Iris pigment epithelial cell (primary cell): ENCODE results near the gene CAMTA1.
A peak's percentile ranks its signal among the peaks of the same experiment; 100 is the strongest.

ENCODE experiments used
- DNase-seq: peaks from one replicate; pipeline ENCODE4 v3.0.0-alpha.2; 2011; ENCODE audit warnings: low read depth

The CAMTA1 gene

DNA sequence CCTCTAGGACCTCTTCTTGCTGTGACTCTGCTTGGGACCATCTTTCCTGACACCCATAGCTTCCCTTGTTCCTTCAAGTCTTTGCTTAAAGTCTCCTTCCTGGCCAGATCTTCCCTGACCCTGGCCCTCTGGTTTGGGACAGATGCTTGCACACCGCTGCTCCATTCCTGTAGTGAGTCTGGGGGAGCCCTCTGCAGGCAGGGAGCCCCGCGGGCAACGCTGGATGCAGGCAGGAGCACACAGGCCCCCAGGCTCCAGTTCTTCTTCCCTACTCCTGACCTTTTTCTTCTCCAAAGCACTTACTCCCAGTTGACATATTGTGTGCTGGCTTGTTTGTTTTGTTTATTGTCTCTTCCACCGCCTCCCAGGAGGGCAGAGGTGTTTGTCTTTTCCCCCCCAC is 413.4 kb downstream of the CAMTA1 start:
- DNase-seq: no peak

DNA sequence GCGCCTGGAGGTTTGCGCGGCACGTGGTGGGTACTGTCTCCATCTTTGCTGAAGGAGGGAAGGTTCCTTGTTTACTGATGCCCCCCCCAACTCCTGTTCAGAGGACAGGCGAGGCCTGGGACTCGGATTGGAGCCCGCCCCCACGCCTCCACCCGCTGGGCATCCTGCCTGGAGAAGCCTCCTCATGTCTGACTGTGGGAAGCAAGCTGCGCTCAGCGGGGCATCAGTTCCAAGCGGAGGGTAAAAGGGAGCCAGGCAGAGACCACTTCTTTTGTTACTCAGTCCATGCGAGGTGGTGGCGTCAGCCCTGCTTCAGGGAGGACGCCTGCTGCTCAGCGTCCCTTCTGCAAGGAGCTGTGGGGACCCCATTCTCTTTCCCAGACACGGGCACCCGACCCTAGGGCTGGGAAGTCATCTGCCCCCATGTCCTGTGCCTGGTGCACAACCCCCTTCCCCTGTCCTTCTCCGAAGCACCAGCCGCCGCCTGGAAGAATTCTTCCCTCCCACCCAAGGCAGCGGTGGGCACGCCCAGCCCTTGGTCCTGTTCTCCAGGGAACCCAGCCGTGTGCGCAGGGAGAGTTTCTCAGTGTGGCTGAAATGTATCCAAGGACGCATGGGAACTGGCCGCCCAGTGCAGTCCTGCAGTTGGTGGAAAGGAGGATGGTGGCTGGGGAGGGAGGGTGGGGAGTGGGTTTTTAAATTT is 414.0 kb downstream of the CAMTA1 start:
- DNase-seq: no peak

DNA sequence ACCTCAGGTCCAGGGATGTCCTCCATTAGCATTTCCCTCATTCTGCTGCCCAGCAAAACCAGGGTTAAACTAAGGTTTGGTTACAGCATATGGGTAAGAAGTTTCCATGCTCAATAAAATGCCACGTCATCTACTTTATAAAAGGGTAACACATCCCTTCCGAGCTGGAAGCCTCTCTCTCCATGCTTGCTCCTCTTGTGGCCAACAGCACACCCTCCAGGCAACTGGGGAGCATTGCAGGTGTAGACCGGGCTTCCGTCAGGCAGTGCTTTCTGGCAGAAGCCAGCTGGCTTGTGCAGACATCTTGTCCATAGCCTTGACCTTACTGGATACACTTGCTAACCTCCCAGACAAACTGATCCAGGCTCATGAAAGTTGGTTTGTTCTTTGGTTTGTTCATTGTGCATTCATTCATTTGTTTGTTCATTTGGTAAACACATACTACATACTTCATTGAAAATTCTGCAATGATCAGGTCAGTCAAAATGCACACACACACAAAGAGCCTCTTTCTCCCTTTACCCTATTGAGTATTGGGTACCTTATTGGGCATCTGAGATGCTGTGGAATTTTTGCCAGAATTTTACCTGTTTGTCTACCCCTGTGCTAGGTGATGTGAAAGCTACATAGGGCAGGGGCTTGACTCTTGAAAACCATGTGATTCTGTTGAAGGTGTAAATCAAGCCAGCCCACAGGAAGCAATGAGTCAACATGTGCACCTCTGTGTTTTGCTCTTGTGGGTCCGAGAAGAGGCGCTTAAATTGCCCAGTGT is 422.8 kb downstream of the CAMTA1 start:
- peak; percentile 84 for DNase-seq

DNA sequence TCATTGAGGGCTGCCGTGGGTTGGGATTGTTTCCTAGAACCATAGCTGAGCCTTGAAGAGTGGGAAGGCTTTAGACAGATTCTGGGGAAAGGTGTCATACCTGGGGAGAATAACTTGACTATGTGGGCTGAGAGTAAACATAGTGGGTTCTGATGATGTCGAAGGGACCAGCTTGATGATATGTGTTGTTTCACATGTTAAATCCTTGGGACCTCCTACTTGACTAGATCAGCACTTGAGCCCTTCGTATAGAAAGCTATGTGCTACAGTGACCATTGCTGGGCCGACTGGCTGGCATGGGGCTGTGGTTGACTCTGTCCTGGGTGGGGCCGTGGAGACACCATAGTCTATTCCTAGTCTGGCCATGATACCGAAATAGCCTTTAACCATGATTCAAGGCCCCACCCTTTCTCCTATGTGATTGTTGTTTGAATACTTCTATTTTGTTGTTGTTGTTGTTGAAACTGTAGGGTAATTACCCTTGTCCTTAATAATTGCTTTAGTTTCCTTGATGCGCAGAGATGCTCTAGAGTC is 423.5 kb downstream of the CAMTA1 start:
- no peak for DNase-seq

DNA sequence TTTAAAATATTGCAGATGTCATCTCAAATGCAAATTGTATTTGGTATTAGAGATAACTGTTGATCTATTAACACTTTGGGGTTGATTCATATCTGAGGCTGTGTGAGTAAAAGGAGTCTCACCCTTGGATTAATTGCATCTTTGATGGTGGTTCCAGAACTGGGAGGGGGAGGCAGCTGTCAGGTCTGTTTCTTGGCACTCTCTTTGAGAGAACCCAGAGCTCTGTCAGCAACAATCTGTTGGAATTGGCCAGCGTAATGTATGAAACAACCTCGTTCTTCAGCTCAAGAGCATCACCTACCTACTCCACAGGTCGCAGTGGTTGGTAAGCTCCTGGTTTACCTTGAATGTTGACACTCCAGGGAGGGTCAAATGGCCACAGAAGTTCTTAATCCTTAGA is 424.1 kb downstream of the CAMTA1 start:
- DNase-seq: no peak

DNA sequence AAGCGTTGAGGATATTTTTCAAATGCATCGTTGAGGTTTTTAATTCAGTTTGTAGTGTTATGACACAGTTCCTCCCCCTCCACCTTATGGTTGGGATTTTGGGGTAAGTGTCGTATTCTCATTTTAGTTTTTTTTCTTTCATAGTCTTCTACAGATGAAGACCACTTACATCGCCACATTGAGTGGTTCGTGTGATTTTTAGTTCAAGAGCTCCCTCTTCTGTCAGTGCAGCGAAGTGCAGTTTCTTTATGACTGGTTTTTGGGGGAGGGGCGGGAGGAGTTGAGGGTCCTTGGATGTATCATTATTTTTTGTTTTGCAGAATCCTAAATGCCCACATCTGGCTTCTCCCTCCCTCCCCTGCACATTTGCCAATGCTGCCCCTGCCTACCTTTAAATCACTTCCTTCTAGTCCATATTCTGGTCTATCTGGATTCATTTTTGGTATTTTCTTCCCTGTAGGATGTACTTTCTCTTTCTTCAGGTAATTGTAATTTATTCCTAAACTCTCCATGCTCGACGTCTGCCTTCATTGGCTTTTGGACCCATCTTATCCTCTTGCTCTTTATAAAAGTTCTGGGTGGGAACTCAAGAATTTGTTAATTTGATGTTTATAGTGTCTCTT is 433.1 kb downstream of the CAMTA1 start:
- DNase-seq: peak; percentile 25

DNA sequence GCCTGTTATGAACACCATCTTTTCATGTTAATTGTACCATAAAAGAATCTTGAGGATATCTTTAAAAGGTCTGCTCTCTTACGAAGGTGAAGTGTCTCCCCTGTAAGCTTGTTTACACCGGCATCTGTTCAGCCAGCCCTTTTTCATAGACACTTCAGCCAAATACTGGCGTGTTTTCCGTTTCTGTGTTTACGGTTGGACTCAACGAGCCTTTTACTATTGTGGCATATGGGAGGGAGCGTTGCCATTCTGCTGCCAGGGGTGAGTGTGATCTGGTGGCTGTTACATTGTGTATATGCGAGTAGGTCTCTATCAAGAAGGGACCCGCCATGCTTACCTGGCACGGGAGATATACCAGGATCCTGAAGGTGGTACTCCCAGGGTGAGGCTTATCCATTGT is 433.8 kb downstream of the CAMTA1 start:
- no peak for DNase-seq

DNA sequence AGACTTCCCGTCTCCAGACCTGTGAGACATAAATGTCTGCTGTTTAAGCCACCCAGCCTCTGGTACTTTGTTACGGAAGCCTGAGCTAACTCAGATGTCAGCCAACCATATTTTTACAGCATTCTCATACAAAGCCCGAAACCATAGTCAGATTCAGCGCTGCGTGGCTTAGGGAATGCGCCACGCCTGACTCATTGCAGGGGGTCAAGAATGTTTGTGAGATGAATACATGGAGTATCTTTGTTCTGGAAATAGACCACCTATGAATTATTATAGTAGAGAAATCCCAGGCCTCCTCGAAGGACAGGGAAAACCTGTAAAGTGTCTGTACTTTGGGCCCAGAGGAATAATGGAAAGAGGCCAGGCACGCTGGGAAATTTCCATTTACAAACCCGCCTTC is 434.8 kb downstream of the CAMTA1 start:
- peak; percentile 71 for DNase-seq

DNA sequence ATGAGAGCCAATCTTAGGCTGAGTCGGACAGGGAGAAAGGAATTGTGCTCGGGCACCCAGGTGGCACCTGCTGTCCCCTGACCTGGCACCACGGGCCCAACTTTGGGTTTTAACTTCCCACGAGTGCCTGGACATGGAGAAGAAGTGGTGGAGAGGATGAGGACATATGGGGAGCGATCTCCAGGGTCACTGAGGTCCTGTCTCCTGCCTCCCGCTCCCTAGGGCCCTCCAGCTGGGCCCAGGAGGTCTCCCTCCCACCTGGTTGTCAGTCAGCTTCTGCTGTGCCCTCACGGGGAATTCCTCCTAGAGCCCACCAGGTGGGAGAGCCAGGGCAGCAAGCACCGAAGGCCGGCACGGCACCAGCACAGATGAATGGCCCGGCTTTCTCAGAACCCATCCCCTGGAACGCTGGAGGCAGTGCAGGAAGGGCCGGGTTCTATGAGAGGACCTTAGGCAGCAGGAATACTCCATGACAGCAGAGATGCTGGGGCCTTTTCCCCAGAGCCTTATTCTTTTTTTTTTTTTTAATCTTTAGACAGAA is 435.5 kb downstream of the CAMTA1 start:
- no peak for DNase-seq

DNA sequence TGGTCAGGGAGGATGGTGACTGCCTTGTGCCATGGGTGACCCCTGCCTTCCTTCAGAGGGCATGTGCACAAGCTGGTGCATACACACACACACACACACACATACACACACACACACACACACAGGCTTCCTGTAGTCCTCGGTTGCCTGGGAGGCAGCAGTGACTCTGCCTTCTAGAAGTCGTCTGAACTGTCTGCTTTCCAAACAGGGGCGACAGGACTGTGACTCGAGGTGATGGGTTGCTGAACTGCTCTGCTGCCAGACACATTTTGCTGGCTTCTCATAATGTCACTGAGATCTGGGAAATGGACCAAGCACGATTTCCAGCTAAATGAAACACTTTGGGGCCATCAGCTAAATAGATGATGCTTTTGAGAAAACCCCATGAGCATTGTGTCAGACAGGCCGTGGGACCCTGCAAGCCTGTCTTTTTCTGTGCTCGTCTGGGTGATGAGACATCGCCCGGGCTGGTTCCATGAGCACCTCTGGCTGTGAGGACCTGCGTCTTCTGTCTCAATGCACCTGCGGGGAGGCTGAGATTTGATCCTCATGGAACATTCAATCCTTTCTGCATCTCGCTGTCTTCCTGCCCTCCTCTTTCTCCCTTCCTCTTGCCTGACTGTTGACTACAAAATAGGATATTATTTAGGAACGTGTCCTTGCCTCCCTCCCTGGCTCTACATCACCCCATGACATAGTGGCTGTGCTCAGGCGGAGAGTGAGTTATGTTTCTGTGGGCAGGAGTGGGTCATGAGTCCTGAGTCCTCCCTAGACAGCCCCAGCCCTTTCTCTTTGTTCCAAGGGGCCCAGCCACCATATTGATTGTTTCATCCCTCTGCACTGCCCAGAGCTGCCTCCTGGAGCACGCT is 436.8 kb downstream of the CAMTA1 start:
- peak; percentile 26 for DNase-seq

DNA sequence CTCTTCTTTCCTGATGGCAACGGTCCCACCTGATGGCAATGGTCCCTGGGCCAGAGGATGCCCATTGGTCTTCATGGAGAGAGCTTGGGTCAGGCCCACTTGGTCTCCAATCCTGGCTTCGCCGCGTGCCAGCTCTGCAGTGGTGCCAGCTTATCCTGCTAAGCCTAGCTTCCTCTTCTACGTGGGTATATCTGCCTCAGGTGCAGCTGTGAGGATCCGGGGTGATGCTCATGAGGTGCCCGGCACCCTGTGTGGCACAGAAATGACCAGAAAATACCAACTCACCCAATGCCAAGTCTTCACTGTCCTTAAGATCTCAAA is 437.4 kb downstream of the CAMTA1 start:
- DNase-seq: no peak

DNA sequence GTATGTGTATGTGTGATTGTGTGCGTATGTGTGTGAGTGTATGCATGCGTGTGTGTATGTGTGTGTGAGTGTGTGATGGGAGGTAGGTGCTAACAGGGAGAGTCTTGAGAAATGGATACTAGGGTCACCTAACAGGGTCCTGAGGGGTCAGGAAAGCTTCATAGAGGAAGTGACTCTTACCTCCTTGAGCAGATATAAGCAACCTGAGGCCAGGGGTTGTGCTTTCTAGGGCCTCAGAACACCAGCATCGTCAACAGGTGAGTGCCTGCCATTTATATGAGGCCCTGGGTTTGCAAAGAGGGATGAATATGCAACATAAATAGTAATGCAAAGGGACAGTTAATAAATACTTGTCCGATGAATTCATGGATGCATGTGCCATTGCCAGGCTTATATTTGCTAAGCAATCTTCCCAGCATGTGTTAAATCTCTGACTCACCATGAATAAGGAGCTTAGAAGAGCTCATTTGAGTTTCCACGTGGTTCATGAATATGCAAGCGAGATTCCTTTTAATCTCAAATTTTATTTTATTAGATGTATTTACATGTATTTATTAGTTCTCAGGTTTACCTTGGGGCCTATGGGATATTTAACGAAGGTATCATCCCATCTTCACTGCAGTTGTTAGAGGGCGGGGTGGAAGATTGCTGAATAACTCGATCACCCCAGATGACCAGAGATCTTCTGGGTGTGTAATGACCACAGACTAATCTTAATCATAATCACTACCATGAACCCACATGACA is 438.3 kb downstream of the CAMTA1 start:
- peak; percentile 91 for DNase-seq

DNA sequence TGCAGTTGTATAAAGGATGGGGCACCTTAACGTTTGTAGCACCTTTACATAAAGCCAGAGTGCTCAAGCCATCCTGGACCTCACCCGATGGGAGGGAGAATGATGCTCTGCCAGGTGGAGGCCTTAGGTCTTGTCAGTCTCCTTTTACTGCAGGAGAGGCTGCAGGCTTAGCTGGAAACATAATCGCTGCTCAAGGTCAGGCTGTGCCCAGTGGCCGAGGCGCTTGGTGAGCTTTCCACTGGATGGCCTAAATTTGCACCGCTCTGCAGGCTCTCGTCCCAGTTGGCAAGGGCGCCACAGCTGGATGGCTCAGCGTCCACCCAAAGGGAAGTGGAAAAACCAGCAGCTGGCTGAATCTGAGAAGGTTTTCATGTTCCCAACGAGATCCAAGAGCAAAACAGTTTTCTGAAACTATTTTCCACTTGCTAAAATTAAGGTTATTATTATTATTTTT is 438.9 kb downstream of the CAMTA1 start:
- no peak for DNase-seq

DNA sequence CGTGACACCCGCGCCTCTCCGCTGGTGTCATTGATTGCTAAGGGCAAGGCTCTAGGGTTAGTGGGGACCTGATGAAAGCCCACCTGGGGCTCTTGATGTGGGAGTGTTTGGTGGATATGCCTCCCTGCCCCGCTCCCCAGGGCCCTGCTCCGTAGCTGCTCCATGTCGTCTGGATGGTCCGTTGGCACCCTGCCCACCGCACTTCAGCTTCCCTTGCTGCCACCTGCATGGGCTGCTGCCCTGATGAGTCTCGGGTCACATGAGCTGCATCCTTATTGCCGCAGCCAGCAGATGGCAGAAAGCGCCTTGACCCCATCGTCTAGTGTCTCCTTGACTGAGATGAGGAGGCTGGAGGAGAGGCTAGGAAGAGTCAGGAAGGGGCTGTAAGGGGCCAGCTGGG is 439.4 kb downstream of the CAMTA1 start:
- no peak for DNase-seq

DNA sequence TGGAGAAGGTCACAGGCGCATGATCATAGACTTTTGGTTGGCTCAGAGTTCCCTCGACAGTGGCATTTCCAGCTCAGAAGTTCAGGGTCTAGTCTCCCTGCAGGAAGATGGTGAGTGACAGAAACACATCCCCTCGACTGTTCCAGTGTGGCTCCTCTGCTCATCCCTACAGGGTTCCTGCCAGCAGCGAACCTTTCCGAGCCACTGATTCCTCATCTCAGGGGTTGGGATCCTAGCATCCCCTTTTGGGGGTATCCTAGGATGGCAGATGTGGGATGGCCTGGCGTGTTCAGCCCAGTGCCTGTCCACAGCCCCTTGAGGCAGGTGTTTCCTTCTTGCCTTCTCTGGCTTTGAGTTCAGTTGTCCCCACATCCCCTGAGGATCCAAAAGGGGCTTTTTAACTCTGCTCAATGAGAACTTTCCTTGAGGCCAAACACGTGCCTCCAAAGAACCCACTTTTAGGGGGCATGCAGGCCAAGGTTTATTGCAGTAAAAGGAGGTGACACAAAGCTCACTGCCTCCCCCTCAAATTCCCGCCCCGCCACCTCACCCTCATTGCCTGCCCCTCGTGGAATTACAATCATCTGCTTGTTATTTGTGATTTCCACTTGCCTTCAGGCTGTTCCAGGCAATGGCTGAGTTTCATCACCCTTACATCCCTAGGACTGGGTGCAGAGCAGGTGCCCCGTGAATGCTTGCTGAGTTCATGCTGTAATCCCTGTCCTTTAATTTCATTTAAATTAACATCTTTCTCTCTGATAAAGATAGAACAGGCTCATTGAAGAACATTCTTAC is 440.7 kb downstream of the CAMTA1 start:
- DNase-seq: no peak

DNA sequence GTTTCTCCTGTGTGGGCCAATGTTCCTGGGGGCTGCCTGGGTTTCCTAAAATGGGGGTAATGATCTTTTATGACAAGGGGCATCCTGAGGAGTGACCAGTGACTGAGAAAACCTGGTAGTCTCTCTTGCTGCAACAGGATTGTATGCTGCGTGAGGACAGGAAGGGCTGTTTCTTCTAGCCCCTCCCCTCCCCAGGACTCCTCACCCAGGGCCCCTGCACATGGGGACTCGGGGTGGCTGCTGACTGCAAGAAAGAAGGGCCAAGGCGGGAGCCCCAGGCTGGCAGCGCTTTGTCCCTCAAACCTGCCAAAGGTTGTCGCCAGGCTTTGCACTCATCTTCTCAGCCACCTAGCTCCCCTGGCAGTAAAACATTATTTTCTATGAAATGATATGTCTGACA is 442.4 kb downstream of the CAMTA1 start:
- DNase-seq: no peak

DNA sequence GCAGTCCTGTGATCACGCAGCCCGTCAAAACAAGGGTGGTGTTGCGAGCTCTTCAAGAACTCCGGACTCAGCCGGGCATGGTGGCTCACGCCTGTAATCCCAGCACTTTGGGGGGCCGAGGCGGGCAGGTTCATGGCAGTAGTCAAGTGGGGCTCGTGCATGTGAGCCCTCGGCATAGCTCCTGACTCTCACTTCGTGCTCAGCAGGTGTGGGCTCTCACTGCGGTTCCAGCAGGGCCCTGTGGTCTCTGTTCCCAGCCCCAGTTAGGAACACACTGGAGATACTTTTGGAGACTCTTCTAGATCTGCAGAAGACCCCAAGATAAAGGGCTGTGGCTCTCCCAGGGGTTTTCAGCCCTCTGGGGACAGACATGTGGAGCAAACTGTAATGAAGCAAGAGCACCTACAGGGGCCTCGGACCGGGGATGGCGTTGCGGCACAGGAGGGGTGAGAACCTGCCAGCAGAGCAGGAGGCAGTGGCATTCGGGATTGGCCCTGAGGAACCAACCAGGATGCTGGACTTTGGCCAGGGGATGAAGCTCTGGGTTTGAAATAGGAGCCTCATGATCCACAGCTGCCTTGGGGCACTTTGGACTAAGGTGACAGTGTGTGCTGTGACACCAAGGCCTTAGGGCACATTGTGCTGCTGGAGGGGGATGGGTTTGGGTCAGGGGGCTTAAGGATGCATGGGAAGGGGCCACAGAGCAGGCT is 443.2 kb downstream of the CAMTA1 start:
- DNase-seq: no peak

DNA sequence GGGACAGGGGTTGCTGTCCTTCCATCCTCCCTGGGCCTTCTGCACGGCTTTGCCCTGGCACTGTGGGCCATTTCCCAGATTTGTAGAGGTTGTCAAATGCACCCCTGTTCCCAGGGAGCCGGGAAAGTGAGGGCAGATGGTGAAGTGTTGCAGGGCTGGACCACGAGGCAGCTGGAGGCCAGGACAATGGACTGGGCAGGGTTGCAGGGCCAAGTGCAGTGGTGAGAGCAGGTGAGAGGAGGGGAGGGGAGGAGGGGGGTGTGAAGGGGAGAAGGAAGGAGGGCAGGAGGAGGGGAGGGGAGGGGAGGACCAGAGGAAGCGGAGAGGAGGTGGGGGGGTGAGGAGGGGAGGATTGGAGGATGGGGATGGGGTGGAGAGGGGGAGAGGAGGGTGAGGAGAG is 443.9 kb downstream of the CAMTA1 start:
- no peak for DNase-seq
